A549 (cell line): ENCODE measurements around the gene NFAM1. TPM values are rescaled to one million over a fixed set of nuclear protein-coding genes. Genes with fewer than 3 reads are reported as not detected.

ENCODE experiments used
- ATAC-seq, 2 experiments: fragments of 200-7000 bp in 1 of 2; fragments of >200 bp in 1 of 2; cut with Nextera tagmentation in 1 of 2; cut with Tn5 transposase in 1 of 2; 3 replicates each; pipeline versions ENCODE4 v1.8.0 to v1.9.1; 2018 to 2020; ENCODE audit warnings: mild to moderate bottlenecking in 1 of 2, moderate library complexity in 1 of 2
- CTCF ChIA-PET: fragments of 300-600 bp; sonication (Branson Sonifier 250); formaldehyde crosslinking; extraction: SDS; loops from one replicate; lab custom pipeline; 2021; ENCODE audit warnings: antibody characterized with exemption, inconsistent platforms; lab: Yijun Ruan, JAX
- POLR2A ChIA-PET: fragments of 350-600 bp; formaldehyde crosslinking; extraction: SDS; loops from one replicate; lab custom pipeline; 2021; ENCODE audit warnings: antibody characterized with exemption, inconsistent platforms; lab: Yijun Ruan, JAX
- DNase-seq, 2 experiments: peaks; one replicate each; pipeline versions ENCODE4 v3.0.0 to v3.0.0-alpha.2; 2011 to 2016; ENCODE audit warnings: low read depth in 1 of 2, low spot score in 1 of 2
- FAIRE-seq: peaks from 2 replicates; lab custom pipeline; 2011; peaks lifted over from hg19 to GRCh38; lab: Jason Lieb, UNC
- H3K27ac ChIP-seq, 2 experiments: fragments of >200 bp; sonication (Bioruptor Twin); formaldehyde crosslinking; 3 replicates each; pipeline ENCODE4 v1.5.1; 2016 to 2017
- H3K4me1 ChIP-seq: fragments of >200 bp; sonication (Bioruptor Twin); formaldehyde crosslinking; 3 replicates; pipeline ENCODE4 v1.6.1; 2016
- H3K4me2 ChIP-seq: fragments of >200 bp; sonication (Bioruptor Twin); formaldehyde crosslinking; 3 replicates; pipeline ENCODE4 v1.6.1; 2016
- H3K4me3 ChIP-seq: fragments of >200 bp; sonication (Bioruptor Twin); formaldehyde crosslinking; 3 replicates; pipeline ENCODE4 v1.5.1; 2016
- H3K9me3 ChIP-seq: fragments of >200 bp; sonication (Bioruptor Twin); formaldehyde crosslinking; 3 replicates; pipeline ENCODE4 v1.6.1; 2016
- BHLHE40 ChIP-seq: IDR thresholded peaks from 2 replicates; pipeline ENCODE4 v1.6.1; 2012; ENCODE audit warnings: low read depth, low read length, inconsistent platforms
- CBX2 ChIP-seq: fragments of 200-600 bp; sonication (generic); IDR thresholded peaks from 2 replicates; pipeline ENCODE4 v1.6.1; 2016; ENCODE audit warnings: low read depth, mild to moderate bottlenecking, borderline replicate concordance
- CHD2 ChIP-seq: fragments of 150-350 bp; IDR thresholded peaks from 2 replicates; pipeline ENCODE4 v1.6.1; 2014; ENCODE audit warnings: low read length; ENCODE audit not compliant: partially characterized antibody
- CHD4 ChIP-seq: fragments of 200-600 bp; sonication (generic); IDR thresholded peaks from 2 replicates; pipeline ENCODE4 v1.6.1; 2016; ENCODE audit warnings: antibody characterized with exemption, mild to moderate bottlenecking, borderline replicate concordance
- EHF ChIP-seq: fragments of 250-450 bp; sonication (Bioruptor Pico); IDR thresholded peaks from 2 replicates; pipeline ENCODE4 v1.5.0; 2020; ENCODE audit warnings: mild to moderate bottlenecking
- EP300 ChIP-seq, 2 experiments: fragments of >200 bp; sonication (Bioruptor Twin); formaldehyde crosslinking; IDR thresholded peaks; 2 replicates in 1 of 2; 3 replicates in 1 of 2; pipeline ENCODE4 v1.6.1; 2016 to 2017
- FOSL2 ChIP-seq, 2 experiments: fragments of 450-650 bp in 1 of 2; fragments of >200 bp in 1 of 2; sonication (Bioruptor Twin) in 1 of 2; formaldehyde crosslinking; IDR thresholded peaks; 2 replicates each; pipeline versions ENCODE4 v1.5.0 to v1.6.1; 2016 to 2020; ENCODE audit warnings: mild to moderate bottlenecking in 1 of 2, moderate library complexity in 1 of 2
- GATA3 ChIP-seq: IDR thresholded peaks from 2 replicates; pipeline ENCODE4 v1.6.1; 2012; ENCODE audit warnings: borderline replicate concordance
- HEYL ChIP-seq: fragments of 250-450 bp; sonication (Bioruptor Pico); IDR thresholded peaks from 2 replicates; pipeline ENCODE4 v1.8.0; 2021; ENCODE audit warnings: mild to moderate bottlenecking, moderate library complexity
- HMGXB4 ChIP-seq: fragments of 250-450 bp; sonication (Bioruptor Pico); IDR thresholded peaks from 2 replicates; pipeline ENCODE4 v1.5.0; 2021; ENCODE audit warnings: mild to moderate bottlenecking, moderate library complexity, borderline replicate concordance
- HOXA7 ChIP-seq: fragments of 250-450 bp; sonication (Bioruptor Pico); IDR thresholded peaks from 2 replicates; pipeline ENCODE4 v1.5.0; 2020; ENCODE audit warnings: mild to moderate bottlenecking, moderate library complexity
- HOXB13 ChIP-seq: fragments of 250-450 bp; sonication (Bioruptor Pico); IDR thresholded peaks from 2 replicates; pipeline ENCODE4 v1.5.0; 2020; ENCODE audit warnings: low read depth, mild to moderate bottlenecking, moderate library complexity
- KDM5A ChIP-seq: fragments of 200-600 bp; sonication (generic); IDR thresholded peaks from 2 replicates; pipeline ENCODE4 v1.6.1; 2016; ENCODE audit warnings: antibody characterized with exemption, mild to moderate bottlenecking
- MAX ChIP-seq: IDR thresholded peaks from 2 replicates; pipeline ENCODE4 v1.6.1; 2012
- NFE2L2 ChIP-seq: fragments of 150-350 bp; conservative IDR thresholded peaks from 2 replicates; pipeline ENCODE4 v1.6.1; 2014; ENCODE audit warnings: low read length
- NPAS2 ChIP-seq: fragments of 250-450 bp; sonication (Bioruptor Pico); IDR thresholded peaks from 2 replicates; pipeline ENCODE4 v1.8.0; 2022; ENCODE audit warnings: mild to moderate bottlenecking, moderate library complexity, borderline replicate concordance
- POLR2A ChIP-seq: IDR thresholded peaks from 2 replicates; pipeline ENCODE4 v1.6.1; 2012; ENCODE audit warnings: mild to moderate bottlenecking, low read length
- RFX5 ChIP-seq: fragments of 450-650 bp; IDR thresholded peaks from 2 replicates; pipeline ENCODE4 v1.7.1; 2014; ENCODE audit warnings: antibody characterized with exemption, mild to moderate bottlenecking, moderate library complexity
- RNF2 ChIP-seq: fragments of 200-600 bp; sonication (generic); IDR thresholded peaks from 2 replicates; pipeline ENCODE4 v1.6.1; 2016; ENCODE audit warnings: low read depth, mild to moderate bottlenecking, antibody characterized with exemption, moderate library complexity, borderline replicate concordance
- SMC3 ChIP-seq: fragments of >200 bp; sonication (Bioruptor Twin); formaldehyde crosslinking; IDR thresholded peaks from 3 replicates; pipeline ENCODE4 v1.6.1; 2018; ENCODE audit warnings: inconsistent platforms
- ZSCAN20 ChIP-seq: fragments of 250-450 bp; sonication (Bioruptor Pico); IDR thresholded peaks from 2 replicates; pipeline ENCODE4 v1.8.0; 2022; ENCODE audit warnings: mild to moderate bottlenecking, moderate library complexity
- WGBS: methylation state at CpG from one replicate; pipeline ENCODE4 v1.1.6; 2017; ENCODE audit errors: missing lambda C conversion rate; 5-methylcytosine and 5-hydroxymethylcytosine counted together
- polyA plus RNA-seq, 4 experiments: library from polyadenylated mRNA; depleted of rRNA in 3 of 4; stranded (reverse); fragments of >200 nt; fragmentation: RNase III in 1 of 4; extraction: RNeasy Plus Mini Kit Qiagen cat#74134 plus additional on column Dnase treatment in 1 of 4; gene quantifications; 2 replicates in 3 of 4; 3 replicates in 1 of 4; pipeline ENCODE4 v1.2.3, GENCODE V29; 2011 to 2017
- TF ChIP-seq, protein P1 (sequence below): IDR thresholded peaks from 2 replicates; pipeline ENCODE4 v1.6.1; 2012; ENCODE audit warnings: low read depth, borderline replicate concordance
- TF ChIP-seq, protein P2 (sequence below): fragments of >200 bp; sonication (Bioruptor Twin); formaldehyde crosslinking; IDR thresholded peaks from 2 replicates; pipeline ENCODE4 v1.6.1; 2016

Gene NFAM1
- polyA plus RNA-seq, 2 of the 4 experiments (the other 2 are of a cell fraction), result not detected

DNA sequence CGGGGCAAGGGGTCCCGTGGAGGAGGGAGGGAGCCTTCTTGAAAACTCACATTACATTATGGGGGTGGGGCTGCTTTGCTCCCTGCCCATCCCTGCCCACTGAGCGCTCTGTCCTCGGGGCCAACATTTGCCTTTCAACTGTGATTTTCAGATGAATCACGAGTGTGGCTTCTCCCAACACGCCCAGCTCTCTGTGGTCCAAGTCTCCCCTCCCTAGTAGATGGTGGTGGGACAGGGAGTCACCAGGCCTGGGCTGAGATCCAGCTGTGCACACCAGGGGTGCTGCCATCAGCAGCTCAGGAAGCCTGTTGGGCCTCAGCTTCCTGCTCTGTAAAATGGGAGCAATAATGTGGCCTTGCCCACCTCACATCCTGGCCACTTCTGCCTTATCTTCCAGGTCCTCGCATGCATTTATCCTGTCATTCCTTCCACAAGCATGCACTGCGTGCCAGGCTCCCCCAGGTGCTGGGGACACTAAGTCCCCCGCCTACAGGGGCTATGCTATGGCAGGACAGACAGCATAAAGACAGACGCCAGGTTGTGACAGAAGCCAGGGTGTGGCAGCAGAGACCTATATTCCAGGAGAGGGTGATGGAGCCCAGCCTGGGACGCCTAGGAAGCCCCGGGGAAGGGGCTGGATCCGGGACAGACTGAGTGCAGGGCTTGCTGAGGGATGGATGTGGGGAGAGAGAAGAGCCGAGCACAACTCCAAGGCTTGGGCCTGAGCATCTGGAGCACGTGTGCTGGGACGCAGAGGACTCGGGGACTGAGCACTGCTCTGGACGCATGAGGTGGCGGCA, 30.5 kb downstream of the NFAM1 start (continued):
- TF ChIP-seq HMGXB4 (no peak), HEYL (CRISPR knock-in tag) (no peak)

DNA sequence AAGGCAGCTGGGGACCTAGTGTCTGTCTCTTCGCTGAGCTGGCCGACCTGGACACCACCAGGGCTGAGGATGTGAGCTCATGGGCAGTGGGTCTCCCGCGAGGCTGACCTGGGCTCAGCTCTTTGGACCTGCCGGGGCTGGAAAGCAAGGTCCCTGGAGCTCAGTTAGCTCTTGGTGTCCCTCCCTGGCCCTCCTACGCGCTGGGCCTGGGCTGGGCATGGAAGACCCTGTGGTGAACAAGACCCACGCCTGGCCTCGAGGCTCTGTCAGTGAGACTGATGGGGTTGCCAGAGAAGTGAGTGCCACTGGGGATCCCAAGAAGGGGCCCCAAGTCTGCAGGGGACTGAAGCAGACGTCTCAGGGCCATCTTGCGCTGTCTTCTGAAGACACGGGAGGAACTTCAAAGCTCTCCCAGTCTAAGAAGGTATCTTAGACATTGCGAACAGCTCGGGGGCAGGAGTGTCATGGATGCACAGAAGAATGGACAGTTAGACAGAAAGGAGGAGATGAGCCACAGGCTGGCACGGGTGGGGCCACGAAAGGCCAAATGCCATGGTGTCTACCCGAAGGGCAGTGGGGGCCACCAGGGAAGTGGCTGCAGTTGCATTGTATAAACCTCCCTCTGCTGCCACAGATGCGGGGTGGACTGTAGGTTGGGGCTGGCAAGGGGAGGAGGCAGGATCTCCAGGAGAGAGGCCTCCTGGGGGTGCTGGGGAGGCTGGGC, 31.2 kb downstream of the NFAM1 start:
- 64% methylated on average over 10 of the region's 18 CpGs for WGBS
- Histone ChIP-seq H3K4me3 (no peak overlapping the region), H3K4me2 (no peak overlapping the region), H3K27ac (no peak overlapping the region), H3K4me1 (no peaks in the 10 kb centered on the region), H3K9me3 (no peaks in the 10 kb centered on the region)
- DNase-seq (no peak), FAIRE-seq (no peak), ATAC-seq (no peak)
- TF ChIP-seq POLR2A (no peak), FOSL2 (IDR thresholded peaks at IDR 0.05) (no peak), FOSL2 (CRISPR knock-in tag; IDR thresholded peaks at IDR 0.05) (no peak), ZSCAN20 (no peak), KDM5A (no peak), EHF (CRISPR knock-in tag) (no peak), GATA3 (no peak), CBX2 (no peak)
- TF ChIP-seq, protein P1, sequence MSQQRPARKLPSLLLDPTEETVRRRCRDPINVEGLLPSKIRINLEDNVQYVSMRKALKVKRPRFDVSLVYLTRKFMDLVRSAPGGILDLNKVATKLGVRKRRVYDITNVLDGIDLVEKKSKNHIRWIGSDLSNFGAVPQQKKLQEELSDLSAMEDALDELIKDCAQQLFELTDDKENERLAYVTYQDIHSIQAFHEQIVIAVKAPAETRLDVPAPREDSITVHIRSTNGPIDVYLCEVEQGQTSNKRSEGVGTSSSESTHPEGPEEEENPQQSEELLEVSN, result no peak
- CTCF ChIA-PET, result no interaction called here
- POLR2A ChIA-PET, result no interaction called here

DNA sequence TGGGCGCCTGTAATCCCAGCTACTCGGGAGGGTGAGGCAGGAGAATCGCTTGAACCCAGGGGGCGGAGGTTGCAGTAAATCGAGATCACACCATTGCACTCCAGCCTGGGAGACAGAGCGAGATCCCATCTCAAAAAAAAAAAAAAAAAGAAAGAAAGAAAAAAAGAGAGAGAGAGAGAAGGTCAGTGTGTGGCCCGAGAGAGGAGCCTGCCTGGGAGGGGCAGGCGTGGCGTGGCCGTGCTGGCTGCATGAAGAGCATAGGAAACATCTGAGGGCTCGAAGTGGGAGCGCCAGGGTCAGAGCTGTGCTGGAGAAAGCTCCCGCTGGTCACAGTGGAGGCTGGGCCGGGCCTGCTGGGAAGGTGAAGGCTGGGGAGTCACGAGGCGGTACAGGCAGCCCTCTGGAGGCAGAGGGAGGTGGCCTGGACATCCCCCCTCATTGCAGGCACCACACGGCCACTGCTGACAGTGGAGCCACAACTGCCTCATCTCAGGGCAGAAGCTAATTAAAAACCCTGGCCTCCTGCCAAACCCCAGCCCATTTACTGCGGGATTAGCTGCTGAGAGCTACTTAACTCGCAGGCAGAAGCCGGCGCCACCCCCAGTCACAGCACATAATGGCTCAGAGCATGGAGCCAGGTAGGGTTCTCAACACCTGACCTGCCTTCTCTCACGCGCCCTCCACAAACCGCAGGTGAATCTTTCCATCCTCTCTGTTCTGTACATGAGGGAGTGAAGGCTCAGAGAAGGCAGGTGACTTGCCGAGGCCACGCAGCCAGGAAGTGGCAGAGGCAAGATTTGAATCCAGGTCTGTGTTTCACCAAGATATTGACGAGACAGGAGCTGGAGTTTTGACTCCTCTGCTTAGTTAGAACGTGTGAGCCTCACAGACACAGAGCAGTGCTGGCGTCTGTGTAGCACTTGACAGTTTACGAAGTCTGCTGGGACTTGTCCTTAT, 32.6 kb downstream of the NFAM1 start:
- 77% methylated on average over 25 of the region's 30 CpGs for WGBS
- no peak overlapping the region for H3K4me2 ChIP-seq
- H3K4me1 ChIP-seq, result no peaks in the 10 kb centered on the region
- ChIA-PET CTCF (no interaction called here), POLR2A (no interaction called here)
- FAIRE-seq (no peak), ATAC-seq (no peak), DNase-seq (no peak)
- no peak for TF ChIP-seq MAX
- TF ChIP-seq EP300 (IDR thresholded peaks at IDR 0.05), result no peak
- TF ChIP-seq RNF2, result no peak
- no peak for TF ChIP-seq HOXB13 (CRISPR knock-in tag)
- TF ChIP-seq BHLHE40, result no peak
- no peak for TF ChIP-seq HOXA7 (CRISPR knock-in tag)
- TF ChIP-seq, protein P2, sequence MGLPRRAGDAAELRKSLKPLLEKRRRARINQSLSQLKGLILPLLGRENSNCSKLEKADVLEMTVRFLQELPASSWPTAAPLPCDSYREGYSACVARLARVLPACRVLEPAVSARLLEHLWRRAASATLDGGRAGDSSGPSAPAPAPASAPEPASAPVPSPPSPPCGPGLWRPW, result no peak
- TF ChIP-seq CHD2, result no peak
- TF ChIP-seq RFX5, result no peak
- TF ChIP-seq, protein P1, result no peak
- TF ChIP-seq NPAS2 (CRISPR knock-in tag), result no peak
- TF ChIP-seq SMC3, result no peak
- TF ChIP-seq CHD4, result no peak
- TF ChIP-seq CBX2, result no peak
- TF ChIP-seq FOSL2 (IDR thresholded peaks at IDR 0.05), result no peak
- TF ChIP-seq FOSL2 (CRISPR knock-in tag; IDR thresholded peaks at IDR 0.05), result no peak
- no peak for TF ChIP-seq NFE2L2
- no peaks in the 10 kb centered on the region for H3K9me3 ChIP-seq
- no peak overlapping the region for H3K27ac ChIP-seq
- H3K4me3 ChIP-seq, result no peak overlapping the region
